ENCODE measurements around the gene CBFA2T3.
"Not testable (repeated sequence)": the region's sequence is repeated elsewhere in the genome, so short reads cannot be mapped to it uniquely, and the experiment has no call there.

CBFA2T3 gene

DNA sequence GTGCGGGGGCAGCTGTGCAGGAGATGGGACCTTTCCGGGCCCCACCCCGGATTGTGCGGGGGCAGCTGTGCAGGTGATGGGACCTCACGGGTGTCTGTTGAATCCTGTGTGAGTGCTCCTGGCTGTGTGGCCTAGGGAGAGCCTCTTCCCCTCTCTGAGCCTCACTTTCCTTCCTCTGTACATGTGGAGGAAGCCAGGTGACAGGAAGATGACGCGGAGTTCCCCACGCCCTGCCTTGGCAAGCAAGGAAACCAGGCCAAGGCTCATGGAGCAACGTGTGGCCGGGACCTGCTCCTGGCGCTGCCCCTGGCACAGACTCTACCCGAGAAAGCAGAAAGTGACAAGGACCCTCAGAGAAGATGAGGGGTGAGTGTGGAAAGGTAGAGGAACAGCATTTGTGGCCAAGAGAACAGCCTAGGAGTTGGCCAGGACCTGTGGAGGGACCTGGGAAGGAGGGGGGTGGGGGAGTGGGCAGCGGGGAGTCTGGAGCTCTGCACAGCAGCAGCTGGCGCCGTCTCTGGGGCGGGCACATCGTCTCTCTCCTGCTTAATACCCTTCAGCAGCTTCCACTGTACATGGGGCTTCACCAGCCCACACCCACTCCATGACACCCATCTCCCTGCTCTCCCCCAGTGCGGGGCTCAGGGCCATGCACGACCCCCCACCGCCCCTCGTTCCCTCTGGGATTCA, 72.2 kb downstream of the CBFA2T3 start:
- DNase-seq = no peak

DNA sequence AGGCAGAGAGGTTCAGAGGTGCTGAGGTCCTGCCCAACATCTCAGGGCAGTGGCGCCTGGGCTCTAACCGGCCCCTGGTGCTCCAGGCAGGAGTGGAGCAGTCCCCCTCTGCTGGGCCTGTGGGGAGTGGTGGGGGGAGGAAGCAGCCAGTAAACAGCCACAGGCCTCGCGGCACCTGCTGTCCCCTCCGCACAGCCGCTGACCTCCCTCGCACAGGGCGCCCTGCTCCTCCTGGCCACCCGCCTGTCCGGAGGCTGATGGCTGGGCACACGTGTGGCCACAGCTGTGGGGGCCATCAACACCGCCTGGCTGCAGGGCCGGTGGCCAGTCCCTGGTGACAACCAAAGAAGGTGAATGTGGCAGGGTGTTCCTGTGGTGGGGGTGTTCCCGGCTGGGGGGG, 73.7 kb downstream of the CBFA2T3 start:
- no peak for DNase-seq

DNA sequence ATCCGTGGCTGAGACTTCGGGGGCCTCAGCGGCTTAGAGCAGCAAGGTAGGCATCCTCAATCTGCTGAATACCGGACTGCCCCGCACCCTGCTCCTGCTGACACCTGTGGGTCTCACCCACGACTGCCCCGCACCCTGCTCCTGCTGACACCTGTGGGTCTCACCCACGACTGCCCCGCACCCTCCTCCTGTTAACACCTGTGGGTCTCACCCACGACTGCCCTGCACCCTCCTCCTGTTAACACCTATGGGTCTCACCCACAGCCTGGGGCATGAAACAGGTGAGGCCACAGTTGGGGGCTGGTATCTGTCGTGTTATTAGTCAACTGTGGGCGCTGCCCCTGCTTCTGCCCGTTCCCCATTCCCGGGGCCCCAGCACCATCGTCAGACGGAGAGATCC, 74.3 kb downstream of the CBFA2T3 start:
- DNase-seq = no peak

DNA sequence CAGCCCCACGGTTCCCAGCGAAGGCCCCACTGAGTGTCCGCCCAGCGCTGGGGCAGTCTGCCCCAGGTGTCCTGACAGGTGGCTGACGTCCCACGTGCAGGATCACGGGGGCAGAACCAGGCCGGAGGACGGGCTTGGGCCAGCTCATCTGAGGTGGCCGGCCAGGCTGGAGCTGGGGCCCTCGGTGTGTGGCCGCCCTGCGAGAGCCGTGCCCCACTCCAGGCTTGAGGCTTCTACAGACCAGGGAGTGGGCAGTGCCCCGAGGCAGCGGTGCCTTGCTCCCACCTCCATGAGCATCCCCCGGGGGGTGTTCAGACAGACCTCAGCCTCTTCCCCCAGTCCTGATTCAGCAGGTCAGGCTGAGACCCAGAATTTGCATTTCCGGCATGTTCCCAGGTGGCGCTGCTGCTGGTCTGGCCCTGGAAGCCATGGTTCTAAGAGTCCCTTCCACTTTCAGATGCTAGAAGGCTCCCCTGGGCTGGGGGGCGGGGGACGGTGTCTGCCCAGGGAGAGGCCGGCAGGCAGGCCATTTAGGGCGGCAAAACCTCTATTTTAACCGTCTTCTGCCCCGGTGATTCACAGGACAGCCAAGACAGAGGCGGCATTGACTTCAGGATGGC, 75.2 kb downstream of the CBFA2T3 start:
- DNase-seq = no peak

DNA sequence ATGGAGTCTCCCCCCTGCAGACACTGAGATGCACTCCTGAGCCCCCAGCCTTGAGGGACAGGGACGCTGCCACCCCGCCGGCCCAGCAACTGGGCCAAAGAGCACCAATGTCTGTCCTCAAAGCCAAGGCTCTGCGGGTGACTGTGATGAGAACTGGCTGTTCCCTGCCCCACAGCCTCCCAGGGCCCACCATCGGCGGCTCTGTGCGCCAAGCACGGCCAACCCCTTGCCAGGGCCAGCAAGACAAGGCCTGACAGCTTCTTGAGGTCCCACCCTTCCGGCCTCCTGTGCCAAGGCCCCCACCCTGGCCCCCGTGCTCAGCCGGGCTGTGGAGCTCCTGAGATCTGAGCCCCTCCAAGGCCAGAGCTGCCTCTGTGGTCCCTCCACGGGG, 76.3 kb downstream of the CBFA2T3 start:
- no peak for DNase-seq

DNA sequence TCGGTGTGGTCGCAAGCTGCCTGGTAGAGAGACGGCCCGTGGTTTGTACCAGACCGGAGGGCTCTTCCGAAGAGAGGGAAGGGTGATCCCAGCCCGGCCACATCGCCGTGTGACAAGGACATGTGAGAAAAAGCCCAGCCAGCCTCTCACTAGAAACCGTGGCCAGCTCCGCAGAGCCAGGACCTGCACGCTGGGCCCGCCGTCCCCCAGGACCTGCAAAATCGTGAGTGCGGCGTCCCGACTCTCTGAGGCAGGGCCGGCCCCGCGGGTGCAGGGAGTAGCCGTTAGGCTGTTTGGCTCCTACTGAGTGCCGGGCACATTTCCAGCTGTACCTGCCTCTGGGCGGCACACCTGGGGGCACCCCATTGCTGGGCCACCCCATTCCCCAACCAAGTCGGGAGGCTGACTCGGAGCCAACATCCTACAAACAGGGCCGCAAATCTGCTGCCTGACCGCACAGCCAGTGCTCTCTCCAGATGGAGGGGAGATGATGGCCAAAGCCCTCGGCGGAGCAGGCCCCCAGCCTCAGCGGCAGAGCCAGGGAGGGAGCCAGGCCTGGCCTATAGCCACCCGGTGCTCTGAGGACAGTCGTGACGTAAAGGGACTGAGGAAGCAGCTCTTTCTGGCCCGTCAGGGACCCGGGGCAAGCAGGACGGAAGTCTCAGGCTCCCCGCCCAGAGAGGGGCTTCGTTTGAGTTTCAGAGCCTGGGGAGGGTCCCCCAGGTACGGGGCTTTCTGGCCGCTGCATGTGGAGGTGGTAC, 76.9 kb downstream of the CBFA2T3 start:
- no peak for DNase-seq

DNA sequence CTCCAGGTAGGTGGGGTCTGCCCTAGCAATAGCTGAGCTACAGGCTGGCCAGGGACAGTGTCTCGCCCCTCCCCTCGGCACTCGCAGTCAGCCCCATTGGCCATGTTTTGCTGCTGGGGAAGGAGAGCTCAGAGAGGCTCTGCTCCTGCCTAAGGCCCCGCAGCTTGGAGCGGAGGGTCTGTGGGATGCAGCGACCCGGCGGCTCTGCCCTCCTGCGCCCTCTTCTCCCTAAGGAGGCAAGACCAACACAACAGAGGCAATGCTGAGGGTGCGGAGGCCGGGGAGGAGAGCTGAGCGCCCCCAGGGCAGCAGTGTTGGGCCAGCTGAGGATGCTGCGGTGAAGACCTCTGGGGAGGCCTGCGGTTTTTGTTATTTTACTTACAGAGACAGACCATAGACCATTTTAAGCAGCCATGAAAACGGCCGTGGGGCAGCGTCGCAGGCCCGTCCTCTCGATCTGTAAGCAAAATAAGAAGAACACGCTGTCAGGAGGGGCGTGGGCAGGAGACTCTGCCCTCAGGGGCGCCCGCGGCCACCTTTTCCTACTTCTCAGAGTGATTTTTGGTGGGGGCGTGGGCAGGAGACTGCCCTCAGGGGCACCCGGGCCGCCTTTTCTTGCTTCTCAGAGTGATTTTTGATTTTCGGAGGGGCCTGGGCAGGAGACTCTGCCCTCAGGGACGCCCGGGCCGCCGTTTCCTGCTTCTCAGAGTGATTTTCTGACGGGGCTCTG, 79.1 kb downstream of the CBFA2T3 start:
- DNase-seq = no peak

DNA sequence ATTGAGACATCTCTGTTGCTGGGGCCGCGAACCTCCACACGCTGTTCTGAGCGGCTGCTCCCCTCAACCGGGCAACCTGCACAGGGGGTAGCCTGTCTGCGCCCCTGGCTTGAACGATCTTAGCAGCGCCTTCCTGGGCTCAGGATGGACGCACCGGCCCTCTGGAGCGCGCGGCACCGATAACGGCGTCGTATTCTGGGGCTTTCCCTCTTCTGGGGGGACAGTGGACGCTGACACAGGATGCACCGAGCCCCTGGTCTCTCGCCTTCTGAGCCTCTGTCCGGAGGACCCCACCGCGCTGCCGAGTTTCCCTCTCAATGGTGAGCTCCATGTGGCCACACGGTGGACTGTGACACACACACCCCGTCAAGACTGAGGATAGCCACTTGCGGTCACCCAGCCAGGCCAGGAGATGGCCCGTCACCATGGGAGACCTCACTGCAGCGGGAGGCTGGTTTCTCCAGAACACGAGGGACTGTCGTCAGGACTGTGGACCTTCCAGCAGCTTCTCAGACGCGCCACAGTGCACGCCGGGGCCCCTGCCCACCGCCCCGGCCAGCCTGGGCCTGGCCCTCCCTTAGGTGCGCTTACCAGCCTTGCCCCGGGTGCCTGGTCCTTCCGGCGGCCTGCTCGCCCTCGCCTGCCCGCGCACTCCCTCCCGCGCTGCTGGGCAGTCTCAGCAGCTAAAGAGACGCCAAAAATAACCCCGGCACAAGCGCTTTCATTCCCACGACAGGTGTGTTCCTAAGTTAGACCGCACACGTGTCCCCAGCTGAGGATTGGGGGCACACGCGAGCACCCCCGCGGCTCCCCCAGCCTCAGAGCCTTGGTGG, 80.6 kb downstream of the CBFA2T3 start:
- no peak for DNase-seq

DNA sequence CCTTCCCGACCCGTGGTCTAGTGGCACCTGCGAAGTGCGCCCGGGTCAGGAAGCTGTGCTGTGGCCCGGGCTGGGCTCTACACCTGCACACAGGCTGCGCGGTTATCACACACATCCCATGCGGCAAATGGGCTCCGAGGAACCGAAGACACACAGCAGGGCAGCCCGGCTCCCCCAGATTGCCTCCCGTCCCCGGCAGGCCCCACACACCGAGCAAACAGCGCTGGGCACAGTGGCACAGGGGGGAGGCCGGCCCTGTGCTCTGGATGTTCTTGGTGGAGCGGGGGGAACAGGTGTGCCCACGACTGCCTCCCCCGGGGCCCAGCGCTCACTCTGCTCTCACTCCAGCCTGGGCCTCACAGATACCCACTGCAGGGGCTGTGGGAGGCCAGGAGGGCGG, 81.7 kb downstream of the CBFA2T3 start:
- DNase-seq = no peak

DNA sequence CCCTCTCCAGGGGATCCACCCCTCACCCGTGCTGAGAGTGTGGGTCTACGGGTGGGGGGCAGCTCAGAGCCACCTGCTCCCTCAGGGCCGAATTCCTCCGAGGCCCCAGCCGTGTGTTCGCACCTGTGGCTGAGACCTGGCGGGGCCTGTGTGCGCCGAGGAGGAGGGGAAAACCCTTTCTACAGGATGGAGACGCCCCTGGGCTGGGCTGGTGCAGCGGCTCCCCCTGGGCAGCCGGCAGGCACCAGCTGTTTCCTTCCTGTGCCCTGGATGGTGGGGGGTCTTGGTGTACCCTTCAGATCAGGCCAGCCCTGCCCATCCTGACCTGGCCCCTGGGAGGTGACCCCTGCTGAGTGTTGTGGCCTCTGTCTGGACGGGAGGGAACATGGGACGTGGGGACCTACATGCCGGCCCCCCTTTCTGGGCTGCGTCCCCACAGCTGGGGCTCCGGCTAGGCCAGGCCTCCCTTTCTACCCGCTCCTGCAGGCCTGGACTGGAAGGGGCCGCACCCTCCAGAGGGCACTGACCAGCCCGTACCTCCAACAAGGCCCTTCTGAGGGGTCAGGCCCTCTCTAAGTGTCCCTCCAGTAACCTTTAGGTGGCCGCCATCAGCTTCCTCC, 82.2 kb downstream of the CBFA2T3 start:
- no peak for DNase-seq

DNA sequence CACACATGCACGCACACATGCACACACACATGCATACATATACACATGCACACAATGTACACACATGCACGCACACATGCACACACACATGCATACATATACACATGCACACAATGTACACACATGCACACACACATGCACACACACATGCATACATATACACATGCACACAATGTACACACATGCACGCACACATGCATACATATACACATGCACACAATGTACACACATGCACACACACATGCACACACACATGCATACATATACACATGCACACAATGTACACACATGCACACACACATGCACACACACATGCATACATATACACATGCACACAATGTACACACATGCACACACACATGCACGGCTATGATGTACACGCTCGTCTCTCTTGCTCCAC, 82.7 kb downstream of the CBFA2T3 start:
- DNase-seq = not testable (repeated sequence)

DNA sequence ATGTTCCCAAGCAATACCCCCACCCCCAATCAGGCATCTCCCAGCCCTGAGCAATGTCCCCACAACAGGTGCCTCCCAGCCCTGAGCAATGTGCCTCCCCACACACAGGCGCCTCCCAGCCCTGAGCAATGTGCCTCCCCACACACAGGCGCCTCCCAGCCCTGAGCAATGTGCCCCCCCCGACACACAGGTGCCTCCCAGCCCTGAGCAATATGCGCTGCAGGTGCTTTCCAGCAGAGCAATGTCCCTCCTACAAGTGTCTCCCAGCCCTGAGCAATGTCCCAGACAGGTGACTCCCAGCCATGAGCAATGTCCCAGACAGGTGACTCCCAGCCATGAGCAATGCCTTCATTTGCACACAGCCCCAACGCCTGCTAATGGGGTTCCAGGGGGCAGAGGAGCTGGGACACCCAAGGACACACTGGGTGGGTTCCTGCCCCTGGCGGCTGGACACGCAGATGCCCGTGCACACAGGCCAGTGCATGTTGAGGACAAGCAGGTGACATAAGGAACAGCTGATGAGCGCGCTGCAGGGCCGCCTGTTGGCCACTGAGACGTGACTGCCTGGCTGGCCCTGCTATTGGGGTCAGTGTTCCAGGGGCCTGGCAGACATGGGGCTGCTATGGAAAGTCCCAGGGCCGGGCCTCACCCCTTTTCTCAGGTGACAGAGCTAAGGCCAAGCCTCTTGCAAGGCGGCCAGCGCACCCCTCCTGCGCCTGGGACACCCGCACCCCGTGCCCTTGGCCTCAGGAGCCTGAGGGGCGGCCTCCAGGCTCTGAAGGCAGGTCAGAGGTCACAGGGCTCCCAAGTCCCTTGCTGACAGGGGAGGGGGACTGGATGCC, 83.7 kb downstream of the CBFA2T3 start:
- no peak for DNase-seq

DNA sequence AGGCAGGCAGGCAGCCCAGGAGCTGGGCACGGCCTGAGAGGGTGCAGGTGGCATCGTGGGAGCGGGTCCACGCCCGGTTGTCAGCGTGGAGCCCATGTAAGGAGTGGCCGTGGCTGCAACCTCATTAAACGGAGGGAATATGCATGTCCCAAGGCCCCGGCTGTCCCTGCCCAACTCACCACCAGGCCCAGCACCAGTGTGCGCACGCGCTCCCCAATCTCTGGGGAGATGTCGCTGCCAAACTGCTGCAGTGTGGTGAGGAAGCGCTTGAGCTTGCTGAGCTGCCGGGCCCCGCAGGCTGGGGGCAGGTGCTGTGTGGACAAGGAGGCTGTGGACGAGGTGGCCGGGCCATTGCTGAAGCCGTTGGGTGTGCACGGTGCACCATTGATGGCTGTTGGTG, 84.9 kb downstream of the CBFA2T3 start:
- no peak for DNase-seq

DNA sequence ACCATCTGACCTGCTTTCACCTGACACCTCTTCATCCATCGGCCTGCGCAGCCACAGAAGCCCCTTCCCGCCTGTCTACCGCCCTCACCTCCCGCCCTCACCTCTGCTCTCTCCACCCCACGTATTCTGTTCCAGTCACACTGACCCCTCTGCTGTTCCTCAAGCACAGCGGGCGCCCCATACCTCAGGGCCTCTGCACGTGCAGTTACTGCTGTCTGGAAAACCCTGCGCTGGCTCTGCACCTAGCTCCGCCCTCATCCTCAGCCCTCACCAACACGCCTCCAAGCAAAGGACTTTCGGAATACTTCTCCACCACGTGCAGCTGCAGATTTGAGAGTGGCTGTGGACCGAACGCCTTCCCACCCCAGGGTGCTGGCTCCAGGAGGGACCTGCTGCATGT, 85.9 kb downstream of the CBFA2T3 start:
- DNase-seq = no peak

DNA sequence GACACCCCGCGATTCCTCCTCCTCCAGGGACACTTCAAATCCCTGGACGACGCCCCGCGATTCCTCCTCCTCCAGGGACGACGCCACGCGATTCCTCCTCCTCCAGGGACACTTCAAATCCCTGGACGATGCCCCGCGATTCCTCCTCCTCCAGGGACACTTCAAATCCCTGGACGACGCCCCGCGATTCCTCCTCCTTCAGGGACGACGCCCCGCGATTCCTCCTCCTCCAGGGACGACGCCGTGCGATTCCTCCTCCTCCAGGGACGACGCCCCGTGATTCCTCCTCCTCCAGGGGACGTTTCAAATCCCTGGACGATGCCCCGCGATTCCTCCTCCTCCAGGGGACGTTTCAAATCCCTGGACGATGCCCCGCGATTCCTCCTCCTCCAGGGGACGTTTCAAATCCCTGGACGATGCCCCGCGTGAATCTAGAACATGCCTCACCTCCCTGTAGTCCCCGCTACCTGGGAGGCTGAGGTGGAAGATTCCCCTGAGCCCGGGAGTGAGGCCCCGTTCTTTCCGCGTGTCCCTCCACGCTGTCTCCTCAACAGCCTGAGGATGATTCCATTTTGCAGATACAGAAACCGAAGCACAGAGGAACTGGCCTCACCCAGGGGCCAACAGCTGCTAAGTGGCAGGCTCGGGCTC, 87.2 kb downstream of the CBFA2T3 start:
- not testable (repeated sequence) for DNase-seq

DNA sequence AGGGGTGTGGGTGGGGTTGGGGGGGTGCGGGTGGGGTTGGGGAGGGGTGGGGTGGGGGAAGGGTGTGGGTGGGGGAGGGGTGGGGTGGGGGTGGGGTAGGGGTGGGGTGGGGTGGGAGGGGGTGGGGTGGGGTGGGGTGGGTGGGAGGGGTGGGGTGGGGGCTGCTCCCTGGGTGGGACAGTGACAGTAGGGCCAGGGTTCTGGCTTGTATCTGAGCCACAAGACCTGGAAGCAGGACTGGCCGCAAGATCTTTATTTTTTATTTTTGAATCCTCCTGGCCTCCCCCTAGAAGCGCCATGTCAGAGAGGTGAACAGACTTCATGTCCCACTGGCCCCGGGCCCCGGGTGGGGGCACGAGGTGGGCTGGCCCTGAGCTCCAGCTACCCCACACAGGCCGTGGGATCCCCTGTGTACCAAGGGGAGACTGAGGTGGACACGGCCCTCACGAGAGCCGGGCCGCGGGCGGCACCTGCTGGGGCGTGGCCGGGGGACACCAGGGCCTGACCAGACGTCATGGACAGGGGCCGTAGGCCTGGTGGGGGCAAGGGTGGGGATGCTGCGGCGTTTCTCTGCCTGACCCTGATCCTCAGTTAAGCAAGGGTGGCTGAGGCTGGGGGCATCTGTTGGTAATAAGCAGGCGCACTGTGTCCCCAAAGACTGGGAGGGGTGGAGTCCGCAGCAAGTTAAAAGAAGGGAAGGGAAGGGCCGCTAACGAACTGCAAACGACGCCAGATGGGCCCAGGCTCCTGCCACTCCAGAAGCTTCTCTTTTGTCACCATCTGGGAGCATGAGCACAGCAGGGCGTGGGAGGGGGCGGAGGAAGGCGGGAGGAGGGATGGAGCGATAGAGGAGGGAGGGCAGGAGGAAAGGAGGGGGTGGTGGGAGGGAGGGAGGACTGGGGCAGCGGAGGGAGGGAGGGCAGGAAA, 88.3 kb downstream of the CBFA2T3 start:
- no peak for DNase-seq

DNA sequence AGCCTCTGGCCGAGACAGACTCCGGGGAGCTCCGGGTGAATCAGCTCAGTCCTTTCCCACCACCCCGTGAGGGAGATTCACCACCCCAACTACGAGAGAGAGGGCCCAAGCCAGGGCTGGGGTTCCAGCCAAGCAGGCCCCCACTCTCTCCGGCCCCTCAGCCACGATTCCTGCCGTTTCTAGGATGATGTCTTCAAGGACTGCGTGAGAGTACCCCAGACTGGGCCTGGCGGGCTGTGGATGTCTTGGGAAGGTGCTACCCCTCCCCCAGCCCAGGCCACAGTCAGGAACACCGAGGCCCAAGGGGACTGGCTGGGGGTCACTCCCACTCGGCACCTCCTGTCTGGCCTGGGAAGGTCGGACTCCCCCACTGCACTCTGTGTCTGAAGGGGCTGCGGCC, 89.0 kb downstream of the CBFA2T3 start:
- DNase-seq = no peak

DNA sequence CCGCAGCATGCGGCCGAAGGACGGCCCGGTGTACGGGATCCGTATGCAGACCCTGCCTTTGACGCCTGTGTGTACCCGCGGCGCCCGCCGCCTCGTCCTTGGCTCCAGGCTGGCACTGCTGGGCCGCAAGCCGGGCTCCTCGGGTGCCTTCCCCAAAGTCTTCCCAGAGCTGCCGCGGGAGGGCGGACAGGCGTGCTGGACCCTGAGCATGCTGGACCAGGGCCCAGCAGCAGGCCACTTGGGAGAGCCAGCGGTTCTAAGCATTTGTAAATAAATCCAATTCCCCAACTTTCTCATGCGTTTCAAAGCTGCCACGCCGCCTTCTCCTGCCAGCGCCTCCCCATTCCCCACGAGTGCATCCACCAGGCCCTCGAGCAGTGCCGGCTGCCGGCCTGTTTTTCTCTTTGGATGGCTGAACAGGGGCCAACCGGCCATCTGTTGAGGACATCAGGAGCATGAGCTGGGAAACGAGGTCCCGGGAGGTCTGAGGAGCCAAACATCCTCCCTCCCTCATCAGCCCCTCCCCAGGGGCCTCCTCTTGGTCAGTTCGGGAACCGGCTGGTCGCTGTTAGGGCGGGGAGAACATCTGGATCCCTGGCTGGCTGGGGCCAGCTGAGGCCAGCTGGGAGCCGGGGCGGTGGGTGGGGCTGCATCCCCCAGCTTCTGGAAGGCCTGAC, 90.0 kb downstream of the CBFA2T3 start:
- DNase-seq = no peak

DNA sequence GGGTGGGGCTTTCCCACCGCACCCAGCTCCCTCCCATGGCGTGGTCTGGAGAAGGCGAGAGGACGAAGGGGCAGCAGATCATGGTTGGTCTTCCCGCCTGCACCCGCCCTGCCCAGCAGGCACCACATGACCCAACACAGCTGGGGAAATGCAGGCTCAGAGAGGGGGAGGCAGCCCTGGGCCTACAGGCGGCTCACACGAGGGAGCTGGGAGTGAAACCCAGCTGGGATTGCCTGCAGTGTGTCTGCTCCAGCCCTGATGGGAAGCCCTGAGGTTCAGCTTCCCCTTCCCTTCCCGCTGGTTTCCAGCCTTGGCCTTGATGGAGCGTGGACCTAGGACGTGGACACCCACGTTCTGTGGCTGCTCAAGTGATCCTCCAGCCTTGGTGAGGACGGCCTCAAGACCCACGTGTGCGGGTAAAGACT, 90.6 kb downstream of the CBFA2T3 start:
- DNase-seq = no peak
